Left ventricle myocardium inferior (tissue), 1 donor: ENCODE measurements around the gene PMEPA1. TPM values are rescaled to one million over a fixed set of nuclear protein-coding genes. Genes with fewer than 3 reads are reported as not detected.

Experiments used
- DNase-seq: peaks from one replicate; pipeline ENCODE4 v3.0.0-alpha.2; 2020
- H3K27ac ChIP-seq: fragments of 200-600 bp; replicated peaks from 2 replicates; pipeline ENCODE4 v1.8.0; 2021
- H3K27me3 ChIP-seq: fragments of 200-600 bp; 2 replicates; pipeline ENCODE4 v1.8.0; 2021; ENCODE audit warnings: low read depth
- H3K36me3 ChIP-seq: fragments of 200-600 bp; 2 replicates; pipeline ENCODE4 v1.8.0; 2021
- H3K4me1 ChIP-seq: fragments of 200-600 bp; 2 replicates; pipeline ENCODE4 v1.8.0; 2021
- H3K4me3 ChIP-seq: fragments of 200-600 bp; 2 replicates; pipeline ENCODE4 v1.8.0; 2021; ENCODE audit warnings: mild to moderate bottlenecking, moderate library complexity
- H3K9me3 ChIP-seq: fragments of 200-600 bp; replicated peaks from 2 replicates; pipeline ENCODE4 v1.8.0; 2021
- intact Hi-C: fragments of 100-400 bp; cut with micrococcal nuclease; formaldehyde crosslinking; loops from one replicate; pipeline ENCODE4 v1.11.0; 2022
- total RNA-seq: library from RNA; stranded (reverse); fragmentation: NEBNext Ultra II Directional; extraction: Animal tissue kit (Norgen Biotek cat#: 25700); gene quantifications from one replicate; pipeline ENCODE4 v1.2.1, GENCODE V29; 2021
- TF ChIP-seq, protein P1 (sequence below): fragments of 200-600 bp; IDR thresholded peaks from 2 replicates; pipeline ENCODE4 v1.8.0; 2021; ENCODE audit warnings: antibody characterized with exemption, mild to moderate bottlenecking, borderline replicate concordance
- donor health status: DM: no; HTN: yes; CAD: no; lungs with severe emphysema.

Gene PMEPA1
- total RNA-seq, 1 donor from 2014 or later = 36.4 TPM

DNA sequence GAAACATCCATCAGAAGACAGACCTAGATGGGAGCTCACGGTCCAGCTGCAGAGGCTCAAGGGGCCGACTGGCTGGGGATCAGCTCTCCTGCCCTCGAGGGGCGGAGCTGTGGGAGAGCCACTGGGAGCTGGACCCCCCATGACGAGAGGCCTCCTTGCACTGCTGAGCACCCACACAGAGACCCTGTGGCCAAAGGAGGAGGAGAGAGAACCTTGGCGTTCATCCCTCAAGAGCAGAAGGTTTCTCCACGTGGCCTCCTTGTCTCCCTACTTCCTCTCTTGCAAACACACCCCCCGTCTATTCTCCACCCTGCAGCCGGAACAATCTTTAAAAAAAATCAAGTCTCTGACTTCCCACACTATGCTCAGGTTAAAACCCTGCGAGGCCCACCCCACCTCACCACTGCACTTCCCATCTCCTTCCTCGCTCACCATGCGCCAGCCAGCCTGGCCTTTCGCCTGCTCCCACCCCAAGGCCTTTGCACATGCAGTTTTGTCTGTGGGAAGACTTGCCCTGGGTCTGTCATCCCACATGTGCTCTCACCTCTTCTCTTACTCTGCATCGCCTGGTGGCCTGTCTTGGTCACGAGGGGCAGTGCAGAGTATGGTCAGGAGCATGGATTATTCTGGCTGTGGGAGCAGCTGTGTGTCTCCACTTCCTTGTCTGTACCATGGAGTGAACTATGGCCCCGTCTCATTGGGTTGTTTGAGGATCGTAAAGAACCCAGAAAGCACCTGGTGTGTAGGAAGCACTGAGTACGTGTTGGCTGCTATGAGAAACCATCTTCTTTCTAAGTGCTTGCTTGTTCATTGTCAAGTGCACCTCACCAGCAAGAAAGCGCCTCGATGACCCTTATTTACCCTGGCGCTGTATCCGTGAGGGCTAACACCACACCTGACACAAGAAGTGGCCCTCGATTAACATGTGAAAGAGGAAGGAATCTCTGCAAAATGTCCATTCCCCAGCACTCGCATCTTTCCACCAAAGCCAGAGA is 32.9 kb downstream of the PMEPA1 start:
- Histone ChIP-seq H3K4me1 (peaks cover 79% of the 10 kb centered on the region), H3K36me3 (no peaks in the 10 kb centered on the region), H3K27ac (no peak overlapping the region), H3K27me3 (no peaks in the 10 kb centered on the region), H3K4me3 (no peak overlapping the region), H3K9me3 (no peaks in the 10 kb centered on the region)
- intact Hi-C loops = no loop called here
- TF ChIP-seq, protein P1, sequence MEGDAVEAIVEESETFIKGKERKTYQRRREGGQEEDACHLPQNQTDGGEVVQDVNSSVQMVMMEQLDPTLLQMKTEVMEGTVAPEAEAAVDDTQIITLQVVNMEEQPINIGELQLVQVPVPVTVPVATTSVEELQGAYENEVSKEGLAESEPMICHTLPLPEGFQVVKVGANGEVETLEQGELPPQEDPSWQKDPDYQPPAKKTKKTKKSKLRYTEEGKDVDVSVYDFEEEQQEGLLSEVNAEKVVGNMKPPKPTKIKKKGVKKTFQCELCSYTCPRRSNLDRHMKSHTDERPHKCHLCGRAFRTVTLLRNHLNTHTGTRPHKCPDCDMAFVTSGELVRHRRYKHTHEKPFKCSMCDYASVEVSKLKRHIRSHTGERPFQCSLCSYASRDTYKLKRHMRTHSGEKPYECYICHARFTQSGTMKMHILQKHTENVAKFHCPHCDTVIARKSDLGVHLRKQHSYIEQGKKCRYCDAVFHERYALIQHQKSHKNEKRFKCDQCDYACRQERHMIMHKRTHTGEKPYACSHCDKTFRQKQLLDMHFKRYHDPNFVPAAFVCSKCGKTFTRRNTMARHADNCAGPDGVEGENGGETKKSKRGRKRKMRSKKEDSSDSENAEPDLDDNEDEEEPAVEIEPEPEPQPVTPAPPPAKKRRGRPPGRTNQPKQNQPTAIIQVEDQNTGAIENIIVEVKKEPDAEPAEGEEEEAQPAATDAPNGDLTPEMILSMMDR = no peak
- no peak for DNase-seq

DNA sequence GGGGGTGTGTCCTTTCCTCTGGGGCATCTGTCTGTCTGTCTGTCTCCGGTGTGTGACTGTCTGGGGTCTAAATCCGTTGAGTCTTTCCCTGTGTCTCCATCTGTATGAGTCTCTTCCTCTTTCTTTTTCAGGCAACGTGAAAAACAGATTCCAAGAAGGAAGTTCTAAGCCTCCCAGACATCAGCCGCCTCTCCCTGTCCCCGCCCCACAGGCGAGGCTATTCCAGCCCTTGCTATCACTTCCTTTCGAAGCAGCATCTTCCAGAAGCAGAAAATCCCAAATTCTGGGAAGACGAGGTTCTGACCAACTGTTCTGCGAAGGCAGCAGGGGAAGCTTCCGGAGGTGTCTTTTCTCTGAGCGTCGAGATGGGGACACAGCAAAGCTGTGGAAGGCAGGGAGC is 34.0 kb downstream of the PMEPA1 start:
- TF ChIP-seq, protein P1 = no peak
- Histone ChIP-seq H3K4me3 (no peak overlapping the region), H3K27ac (no peak overlapping the region), H3K4me1 (peaks cover 88% of the 10 kb centered on the region), H3K27me3 (no peaks in the 10 kb centered on the region), H3K9me3 (no peaks in the 10 kb centered on the region), H3K36me3 (no peaks in the 10 kb centered on the region)
- intact Hi-C loops = no loop called here
- no peak for DNase-seq

DNA sequence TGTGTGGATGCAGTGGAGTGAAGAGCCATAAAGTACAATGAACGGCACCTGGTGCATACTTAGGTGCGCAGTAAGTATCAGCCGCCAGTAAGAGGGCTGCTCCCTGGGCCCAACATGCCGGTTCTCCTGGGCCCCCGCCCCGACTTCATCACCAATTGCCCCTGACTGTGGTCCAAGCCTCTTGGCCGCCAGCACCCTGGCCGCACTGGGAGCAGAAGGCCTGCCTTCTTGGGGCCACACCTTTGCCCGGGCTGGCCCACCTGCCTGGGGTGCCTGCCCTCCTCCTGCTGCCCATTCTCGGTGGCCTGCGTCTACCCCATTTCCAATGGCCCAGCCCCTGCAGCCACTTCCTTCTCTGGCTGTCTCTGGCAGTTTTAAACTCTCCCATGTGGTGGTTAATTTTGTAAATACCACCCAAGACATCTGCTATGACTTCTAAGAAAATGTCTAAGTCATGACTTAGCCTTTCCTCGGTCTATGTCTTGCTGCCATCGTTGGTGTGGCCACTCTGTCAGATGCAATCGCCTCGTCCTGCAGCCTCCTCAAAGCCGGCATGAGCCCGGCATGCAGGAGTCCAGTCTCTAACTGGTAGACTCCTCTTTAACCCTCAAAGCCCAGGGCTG is 36.8 kb downstream of the PMEPA1 start:
- H3K9me3 ChIP-seq = no peaks in the 10 kb centered on the region
- H3K27ac ChIP-seq = no peak overlapping the region
- intact Hi-C loops = no loop called here
- H3K4me1 ChIP-seq = peaks cover 88% of the 10 kb centered on the region
- no peak overlapping the region for H3K4me3 ChIP-seq
- no peaks in the 10 kb centered on the region for H3K27me3 ChIP-seq
- TF ChIP-seq, protein P1 = no peak
- DNase-seq = no peak
- no peaks in the 10 kb centered on the region for H3K36me3 ChIP-seq

DNA sequence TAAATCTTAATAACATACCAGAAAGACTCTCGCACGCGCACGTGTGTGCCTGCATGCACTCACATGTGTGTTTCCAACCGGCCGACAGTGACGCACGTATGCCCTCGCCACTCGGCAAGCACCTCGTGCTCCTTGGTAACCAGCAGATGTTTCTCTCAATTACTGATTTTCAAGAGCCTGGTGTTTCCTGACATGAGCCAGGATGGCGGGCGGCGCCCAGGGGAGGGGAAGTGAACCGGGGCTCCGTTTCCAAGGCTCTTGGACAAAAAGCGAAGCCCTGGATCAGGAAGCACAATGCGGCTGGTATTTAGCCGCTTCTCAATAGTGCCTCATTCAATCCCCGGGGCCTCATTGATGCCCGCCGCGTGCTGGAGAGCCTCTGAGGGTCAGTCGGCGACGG is 37.7 kb downstream of the PMEPA1 start:
- no peaks in the 10 kb centered on the region for H3K27me3 ChIP-seq
- no peaks in the 10 kb centered on the region for H3K9me3 ChIP-seq
- H3K36me3 ChIP-seq = no peaks in the 10 kb centered on the region
- H3K27ac ChIP-seq = peak overlapping the region; percentile 51
- intact Hi-C loops = no loop called here
- TF ChIP-seq, protein P1 = no peak
- peak; percentile 74 for DNase-seq
- H3K4me3 ChIP-seq = peak overlapping the region; percentile 42
- peaks cover 81% of the 10 kb centered on the region for H3K4me1 ChIP-seq

DNA sequence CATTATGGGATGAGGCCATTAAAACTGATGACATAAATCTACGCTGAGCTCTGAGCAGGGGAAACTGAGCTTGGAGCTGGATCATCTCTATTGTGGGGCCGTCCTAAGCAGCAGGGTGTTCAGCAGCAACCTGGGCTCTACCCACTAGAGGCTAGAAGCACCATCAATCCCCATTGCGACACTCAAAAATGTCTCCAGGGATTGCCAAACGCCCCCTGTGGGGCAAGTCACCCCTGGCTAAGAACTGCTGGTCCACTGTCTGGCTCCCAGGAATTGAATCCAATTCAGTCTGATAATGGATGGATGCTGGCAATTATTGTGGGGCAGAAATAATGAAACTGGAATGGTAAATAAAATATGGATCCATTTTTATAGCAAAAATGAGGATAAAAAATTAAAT is 38.2 kb downstream of the PMEPA1 start:
- TF ChIP-seq, protein P1 = no peak
- intact Hi-C loops = no loop called here
- no peak for DNase-seq
- Histone ChIP-seq H3K9me3 (no peaks in the 10 kb centered on the region), H3K27me3 (no peaks in the 10 kb centered on the region), H3K4me3 (peak overlapping the region; percentile 42), H3K27ac (no peak overlapping the region), H3K4me1 (peaks cover 76% of the 10 kb centered on the region), H3K36me3 (no peaks in the 10 kb centered on the region)
